Left forelimb (tissue), 1 donor: ENCODE data around the gene BARD1.
"Not testable (repeated sequence)": the region's sequence is repeated elsewhere in the genome, so short reads cannot be mapped to it uniquely, and the experiment has no call there.

Experiments used
- DNase-seq: peaks from one replicate; pipeline ENCODE4 v3.0.0-alpha.2; 2018; ENCODE audit warnings: low spot score

BARD1 gene

GRCh38 chr2:214765180-214765579 lies 44.3 kb downstream of the BARD1 start:
- no peak for DNase-seq

GRCh38 chr2:214753455-214753854 lies 56.0 kb downstream of the BARD1 start:
- DNase-seq = no peak

GRCh38 chr2:214750529-214750928 lies 59.0 kb downstream of the BARD1 start:
- DNase-seq = no peak

GRCh38 chr2:214747992-214748391 lies 61.5 kb downstream of the BARD1 start:
- no peak for DNase-seq

GRCh38 chr2:214742119-214742518 lies 67.4 kb downstream of the BARD1 start:
- no peak for DNase-seq

GRCh38 chr2:214740867-214741395 lies 68.6 kb downstream of the BARD1 start:
- no peak for DNase-seq

- no peak for DNase-seq
These were observed 72.3 kb downstream of the BARD1 start for GRCh38 chr2:214737188-214737587.

GRCh38 chr2:214730800-214731407 lies 78.6 kb downstream of the BARD1 start:
- DNase-seq = no peak

GRCh38 chr2:214730248-214730647 lies 79.2 kb downstream of the BARD1 start:
- DNase-seq = no peak

- DNase-seq = no peak
These were observed 84.7 kb downstream of the BARD1 start for GRCh38 chr2:214724741-214725140.

- not testable (repeated sequence) for DNase-seq
These were observed 91.6 kb downstream of the BARD1 start for GRCh38 chr2:214717837-214718236.

GRCh38 chr2:214716811-214717560 lies 92.5 kb downstream of the BARD1 start:
- DNase-seq = no peak

GRCh38 chr2:214715025-214715424 lies 94.5 kb downstream of the BARD1 start:
- DNase-seq = no peak

GRCh38 chr2:214713080-214713830 lies 96.2 kb downstream of the BARD1 start:
- no peak for DNase-seq

GRCh38 chr2:214710729-214711128 lies 98.8 kb downstream of the BARD1 start:
- no peak for DNase-seq

GRCh38 chr2:214706986-214707385 lies 102.5 kb downstream of the BARD1 start:
- DNase-seq = no peak

GRCh38 chr2:214699236-214699635 lies 110.2 kb downstream of the BARD1 start:
- DNase-seq = no peak

- no peak for DNase-seq
These were observed 112.8 kb downstream of the BARD1 start for GRCh38 chr2:214696681-214697080.

- DNase-seq = no peak
These were observed 113.7 kb downstream of the BARD1 start for GRCh38 chr2:214695789-214696188.

GRCh38 chr2:214683557-214683956 lies 125.9 kb downstream of the BARD1 start:
- not testable (repeated sequence) for DNase-seq

GRCh38 chr2:214679736-214680135 lies 129.7 kb downstream of the BARD1 start:
- DNase-seq = no peak

GRCh38 chr2:214676421-214677089 lies 132.9 kb downstream of the BARD1 start:
- DNase-seq = no peak
